ENCODE results near the gene SPON1. TPM values are rescaled to one million over a fixed set of nuclear protein-coding genes. Genes with fewer than 3 reads are reported as not detected.

SPON1 gene
- total and polyA plus RNA-seq, 11 donors, result 1.6 to 20.0 (median 6.8) TPM

GRCh38 chr11:14262271-14262846 is 299.8 kb downstream of the SPON1 start:
- Histone ChIP-seq H3K4me3 (no peak overlapping the region), H3K4me1 (no peaks in the 10 kb centered on the region), H3K36me3 (peaks cover 0 to 22% (median 7%) of the 10 kb centered on the region in 9 donors), H3K27ac (no peak overlapping the region), H3K9me3 (no peaks in the 10 kb centered on the region), H3K27me3 (no peaks in the 10 kb centered on the region)
- DNase-seq, result no peak
- intact Hi-C loops (cut with DNase I), result no loop called here
- 89 to 93% (median 90%) methylated on average over 8 of the region's 8 CpGs for WGBS, 4 donors
- TF ChIP-seq CTCF (IDR thresholded peaks at IDR 0.05) (no peak), POLR2A (IDR thresholded peaks at IDR 0.05) (no peak)
- ATAC-seq, result no peak

- no peak for TF ChIP-seq POLR2A (IDR thresholded peaks at IDR 0.05)
- TF ChIP-seq CTCF (IDR thresholded peaks at IDR 0.05), result no peak
- ATAC-seq (no peak), DNase-seq (no peak)
- H3K4me3 ChIP-seq, result no peak overlapping the region
- 92 to 100% (median 95%) methylated on average over 2 of the region's 2 CpGs for WGBS, 4 donors
- no peaks in the 10 kb centered on the region for H3K4me1 ChIP-seq
- peaks cover 0 to 19% (median 7%) of the 10 kb centered on the region in 9 donors for H3K36me3 ChIP-seq
- H3K27me3 ChIP-seq, result no peaks in the 10 kb centered on the region
- intact Hi-C loops (cut with DNase I), result no loop called here
- H3K27ac ChIP-seq, result no peak overlapping the region
- H3K9me3 ChIP-seq, result no peaks in the 10 kb centered on the region
These were observed 302.4 kb downstream of the SPON1 start for GRCh38 chr11:14264966-14265365.

- 84 to 95% (median 86%) methylated on average over 1 of the region's 1 CpG for WGBS, 4 donors
- DNase-seq, result no peak
- Histone ChIP-seq H3K36me3 (peaks cover 0 to 19% (median 7%) of the 10 kb centered on the region in 9 donors), H3K4me3 (no peak overlapping the region), H3K9me3 (no peaks in the 10 kb centered on the region), H3K27me3 (no peaks in the 10 kb centered on the region), H3K4me1 (peaks cover 0 to 12% (median 0%) of the 10 kb centered on the region in 12 donors), H3K27ac (no peak overlapping the region)
- ATAC-seq, result no peak
- no peak for TF ChIP-seq POLR2A (IDR thresholded peaks at IDR 0.05)
- no peak for TF ChIP-seq CTCF (IDR thresholded peaks at IDR 0.05)
- intact Hi-C loops (cut with DNase I), result no loop called here
These were observed 304.1 kb downstream of the SPON1 start for GRCh38 chr11:14266622-14267021.

- WGBS, 4 donors, result 80 to 88% (median 85%) methylated on average over 3 to 6 of the region's 6 CpGs
- no peak overlapping the region for H3K27ac ChIP-seq
These were observed 305.5 kb downstream of the SPON1 start for GRCh38 chr11:14267861-14268635.

More at GRCh38 chr11:14267861-14268635, 305.5 kb downstream of the SPON1 start:
- Histone ChIP-seq H3K9me3 (no peaks in the 10 kb centered on the region), H3K4me3 (no peak overlapping the region), H3K36me3 (peaks cover 0 to 18% (median 7%) of the 10 kb centered on the region in 9 donors), H3K4me1 (peaks cover 0 to 16% (median 0%) of the 10 kb centered on the region in 12 donors), H3K27me3 (no peaks in the 10 kb centered on the region)
- ATAC-seq (no peak), DNase-seq (no peak)
- intact Hi-C loops (cut with DNase I), result no loop called here
- no peak for TF ChIP-seq POLR2A (IDR thresholded peaks at IDR 0.05)
- TF ChIP-seq CTCF (IDR thresholded peaks at IDR 0.05), result no peak

All from heart left ventricle (tissue), 16 donors.